GM06990 (cell line): ENCODE results near the gene P2RY2.

Experiments
- DNase-seq: peaks from one replicate; pipeline ENCODE4 v3.0.0-alpha.2; 2011; ENCODE audit not compliant: insufficient read length; ENCODE audit errors: extremely low read depth
- H3K27me3 ChIP-seq: replicated peaks from 2 replicates; pipeline ENCODE4 v1.6.0; 2011; ENCODE audit warnings: low read length; ENCODE audit not compliant: control insufficient read depth, insufficient read depth
- H3K36me3 ChIP-seq: 2 replicates; pipeline ENCODE4 v1.5.1; 2011; ENCODE audit warnings: low read length; ENCODE audit not compliant: control insufficient read depth, insufficient read depth
- H3K4me3 ChIP-seq: replicated peaks from 2 replicates; pipeline ENCODE4 v1.5.1; 2011; ENCODE audit warnings: low read depth, mild to moderate bottlenecking, control low read depth, low read length
- TF ChIP-seq, protein P1 (sequence below): IDR thresholded peaks from 2 replicates; pipeline ENCODE4 v1.5.1; 2011; ENCODE audit warnings: low read length, control low read depth, mild to moderate bottlenecking, inconsistent platforms; ENCODE audit not compliant: insufficient read depth, poor library complexity, severe bottlenecking

The P2RY2 gene

DNA sequence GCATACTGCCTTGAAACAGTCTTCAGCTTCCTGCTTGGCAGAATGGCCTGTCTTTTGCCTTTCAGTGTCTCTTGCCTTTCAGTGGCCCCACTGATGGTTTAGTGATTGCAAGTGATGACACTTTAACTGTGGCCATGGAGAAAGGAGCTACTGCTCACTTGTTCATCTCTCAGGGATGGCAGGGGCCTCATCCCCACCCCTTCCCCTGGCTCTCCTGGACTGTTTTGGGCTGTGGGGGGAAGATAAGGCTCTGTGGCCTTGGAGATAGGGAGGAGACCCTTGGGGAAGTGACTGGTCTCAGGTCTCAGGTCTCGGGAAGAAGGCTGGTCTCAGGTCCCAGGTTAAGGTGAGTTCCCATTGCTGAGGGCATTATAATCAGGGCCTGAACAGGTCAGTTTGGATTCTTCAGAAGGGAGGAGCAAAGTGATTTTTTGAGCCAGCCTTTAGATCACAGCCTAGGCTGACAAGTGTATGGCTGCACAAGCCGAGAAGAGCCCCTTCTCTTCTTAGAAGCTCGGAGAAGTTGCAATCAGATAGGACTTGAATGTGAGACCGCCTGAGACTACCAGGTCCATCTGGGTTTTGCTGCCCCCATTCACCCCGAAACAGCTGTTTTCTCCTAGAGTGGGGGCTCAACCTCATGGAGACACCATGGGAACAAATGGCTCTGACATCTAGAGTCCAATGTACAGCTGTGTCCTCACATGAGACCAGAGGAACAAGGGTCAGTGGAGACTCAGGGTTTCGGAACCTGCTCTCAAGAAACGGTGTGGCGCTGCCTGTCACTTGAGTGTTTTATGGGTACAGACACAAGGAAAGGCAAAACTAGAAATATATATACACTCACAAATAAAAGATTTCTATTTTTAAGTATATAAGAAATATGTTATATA is 15.9 kb upstream of the P2RY2 start:
- no peak for DNase-seq
- Histone ChIP-seq H3K27me3 (no peaks in the 10 kb centered on the region), H3K4me3 (no peak overlapping the region), H3K36me3 (no peaks in the 10 kb centered on the region)
- TF ChIP-seq, protein P1, sequence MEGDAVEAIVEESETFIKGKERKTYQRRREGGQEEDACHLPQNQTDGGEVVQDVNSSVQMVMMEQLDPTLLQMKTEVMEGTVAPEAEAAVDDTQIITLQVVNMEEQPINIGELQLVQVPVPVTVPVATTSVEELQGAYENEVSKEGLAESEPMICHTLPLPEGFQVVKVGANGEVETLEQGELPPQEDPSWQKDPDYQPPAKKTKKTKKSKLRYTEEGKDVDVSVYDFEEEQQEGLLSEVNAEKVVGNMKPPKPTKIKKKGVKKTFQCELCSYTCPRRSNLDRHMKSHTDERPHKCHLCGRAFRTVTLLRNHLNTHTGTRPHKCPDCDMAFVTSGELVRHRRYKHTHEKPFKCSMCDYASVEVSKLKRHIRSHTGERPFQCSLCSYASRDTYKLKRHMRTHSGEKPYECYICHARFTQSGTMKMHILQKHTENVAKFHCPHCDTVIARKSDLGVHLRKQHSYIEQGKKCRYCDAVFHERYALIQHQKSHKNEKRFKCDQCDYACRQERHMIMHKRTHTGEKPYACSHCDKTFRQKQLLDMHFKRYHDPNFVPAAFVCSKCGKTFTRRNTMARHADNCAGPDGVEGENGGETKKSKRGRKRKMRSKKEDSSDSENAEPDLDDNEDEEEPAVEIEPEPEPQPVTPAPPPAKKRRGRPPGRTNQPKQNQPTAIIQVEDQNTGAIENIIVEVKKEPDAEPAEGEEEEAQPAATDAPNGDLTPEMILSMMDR = no peak

DNA sequence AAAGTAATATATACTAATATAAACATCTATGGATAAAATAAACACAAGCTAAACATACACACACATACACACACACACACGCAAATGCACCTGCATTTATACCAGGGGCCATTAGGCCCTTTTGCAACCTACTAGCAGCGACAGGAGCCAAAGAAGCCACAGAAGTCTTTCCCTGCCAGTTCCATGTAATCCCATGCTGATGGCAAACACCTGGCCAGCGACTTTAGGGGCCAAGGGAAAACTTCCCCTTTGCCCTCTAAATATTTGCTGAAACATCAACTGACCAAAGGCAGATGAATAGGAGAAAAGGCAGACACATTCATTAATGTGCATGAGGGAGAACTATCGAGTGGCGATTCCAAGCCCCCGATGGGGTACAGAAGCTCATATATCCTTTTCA is 14.8 kb upstream of the P2RY2 start:
- DNase-seq = no peak
- Histone ChIP-seq H3K36me3 (no peaks in the 10 kb centered on the region), H3K4me3 (no peak overlapping the region), H3K27me3 (no peaks in the 10 kb centered on the region)
- TF ChIP-seq, protein P1 = no peak

DNA sequence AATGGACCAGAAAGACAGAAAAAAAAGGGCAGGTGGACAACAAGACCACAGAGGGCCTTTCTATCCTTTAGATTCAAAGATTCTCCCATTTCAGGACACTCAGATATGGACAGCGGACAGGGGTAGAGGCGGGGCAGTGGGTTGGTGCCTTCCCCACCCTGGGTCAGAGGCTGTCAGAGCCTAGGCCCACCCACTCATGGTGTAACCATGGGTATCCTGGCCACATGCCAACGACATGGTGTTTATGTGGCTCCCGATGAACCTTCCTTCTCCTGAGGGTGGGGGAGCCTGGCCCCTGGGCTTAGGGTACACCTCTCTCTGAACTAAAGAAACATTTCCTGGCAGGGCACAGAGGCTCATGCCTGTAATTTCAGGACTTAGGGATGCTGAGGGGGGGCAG is 14.3 kb upstream of the P2RY2 start:
- TF ChIP-seq, protein P1 = no peak
- Histone ChIP-seq H3K4me3 (no peak overlapping the region), H3K27me3 (no peaks in the 10 kb centered on the region), H3K36me3 (no peaks in the 10 kb centered on the region)
- no peak for DNase-seq

DNA sequence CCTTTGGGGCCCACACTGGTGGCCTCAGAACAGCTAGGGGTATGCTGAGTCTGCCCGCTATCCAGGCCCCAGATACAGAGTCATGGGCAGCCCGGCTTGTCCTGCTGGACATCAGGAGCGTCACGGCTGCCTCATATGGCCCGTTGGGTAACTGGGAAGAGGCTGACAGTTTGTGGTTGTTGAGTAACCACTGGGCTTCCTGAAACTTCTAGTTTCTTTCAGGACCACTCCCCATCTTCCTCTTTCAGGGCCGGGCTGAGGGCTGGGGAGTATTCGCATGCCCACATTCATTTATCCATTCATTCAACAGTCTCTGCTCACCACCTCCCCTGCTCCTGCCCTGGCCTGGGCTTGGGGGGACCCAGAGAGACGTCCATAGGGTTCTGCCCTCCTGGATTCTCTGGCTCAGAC is 13.4 kb upstream of the P2RY2 start:
- Histone ChIP-seq H3K36me3 (no peaks in the 10 kb centered on the region), H3K27me3 (no peaks in the 10 kb centered on the region), H3K4me3 (no peak overlapping the region)
- TF ChIP-seq, protein P1 = no peak
- no peak for DNase-seq

DNA sequence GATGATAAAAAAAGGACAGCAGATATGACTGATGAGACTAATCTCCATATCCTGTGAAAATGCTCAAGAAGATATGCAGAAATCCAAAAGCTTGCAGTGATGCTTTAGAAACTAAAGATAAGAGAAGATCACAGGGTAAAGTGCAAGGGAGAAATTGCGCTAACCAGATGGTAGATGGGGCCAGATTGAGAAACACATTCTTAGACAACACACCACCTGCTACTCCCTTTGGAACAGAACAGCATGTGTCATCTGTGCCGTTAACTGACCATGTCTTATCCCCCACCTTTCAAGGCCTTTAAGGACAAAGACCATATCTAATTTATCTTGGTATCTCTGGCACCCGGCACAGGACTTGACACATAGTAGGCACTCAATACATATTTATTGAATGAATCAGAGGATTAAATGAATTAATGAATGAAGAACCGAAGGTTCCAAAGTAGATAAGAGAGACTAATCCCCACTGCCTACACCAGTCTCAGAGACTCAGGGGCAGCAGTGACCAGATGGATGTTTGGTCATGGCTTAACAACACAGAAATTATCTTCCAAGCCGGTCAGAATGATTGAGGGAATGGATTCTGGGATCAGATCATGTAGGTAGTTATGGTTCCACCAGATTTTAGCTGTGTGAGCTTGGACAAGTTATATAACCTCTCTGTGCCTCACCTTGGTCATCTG is 12.3 kb upstream of the P2RY2 start:
- TF ChIP-seq, protein P1 = no peak
- Histone ChIP-seq H3K27me3 (no peaks in the 10 kb centered on the region), H3K36me3 (no peaks in the 10 kb centered on the region), H3K4me3 (no peak overlapping the region)
- DNase-seq = no peak
